NB4 (cell line): Measurements from ENCODE around the gene FGF2.

Experiments
- MYC ChIP-seq: IDR thresholded peaks from 2 replicates; pipeline ENCODE4 v1.6.1; 2011; ENCODE audit warnings: low read depth, low read length
- POLR2A ChIP-seq: IDR thresholded peaks from 2 replicates; pipeline ENCODE4 v1.6.1; 2011; ENCODE audit warnings: mild to moderate bottlenecking; ENCODE audit not compliant: insufficient read length; ENCODE audit errors: extremely low read depth
- TF ChIP-seq, protein P1 (sequence below): IDR thresholded peaks from one replicate; pipeline ENCODE4 v1.5.1; 2012; ENCODE audit warnings: low read depth, low read length
- TF ChIP-seq, protein P2 (sequence below): IDR thresholded peaks from 2 replicates; pipeline ENCODE4 v1.6.1; 2011; ENCODE audit warnings: low read depth, low read length

GRCh38 chr4:122831515-122832196, 5.0 kb downstream of the FGF2 start:
- TF ChIP-seq POLR2A, result no peak
- TF ChIP-seq, protein P1, sequence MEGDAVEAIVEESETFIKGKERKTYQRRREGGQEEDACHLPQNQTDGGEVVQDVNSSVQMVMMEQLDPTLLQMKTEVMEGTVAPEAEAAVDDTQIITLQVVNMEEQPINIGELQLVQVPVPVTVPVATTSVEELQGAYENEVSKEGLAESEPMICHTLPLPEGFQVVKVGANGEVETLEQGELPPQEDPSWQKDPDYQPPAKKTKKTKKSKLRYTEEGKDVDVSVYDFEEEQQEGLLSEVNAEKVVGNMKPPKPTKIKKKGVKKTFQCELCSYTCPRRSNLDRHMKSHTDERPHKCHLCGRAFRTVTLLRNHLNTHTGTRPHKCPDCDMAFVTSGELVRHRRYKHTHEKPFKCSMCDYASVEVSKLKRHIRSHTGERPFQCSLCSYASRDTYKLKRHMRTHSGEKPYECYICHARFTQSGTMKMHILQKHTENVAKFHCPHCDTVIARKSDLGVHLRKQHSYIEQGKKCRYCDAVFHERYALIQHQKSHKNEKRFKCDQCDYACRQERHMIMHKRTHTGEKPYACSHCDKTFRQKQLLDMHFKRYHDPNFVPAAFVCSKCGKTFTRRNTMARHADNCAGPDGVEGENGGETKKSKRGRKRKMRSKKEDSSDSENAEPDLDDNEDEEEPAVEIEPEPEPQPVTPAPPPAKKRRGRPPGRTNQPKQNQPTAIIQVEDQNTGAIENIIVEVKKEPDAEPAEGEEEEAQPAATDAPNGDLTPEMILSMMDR, result no peak
- TF ChIP-seq MYC, result no peak
- TF ChIP-seq, protein P2, sequence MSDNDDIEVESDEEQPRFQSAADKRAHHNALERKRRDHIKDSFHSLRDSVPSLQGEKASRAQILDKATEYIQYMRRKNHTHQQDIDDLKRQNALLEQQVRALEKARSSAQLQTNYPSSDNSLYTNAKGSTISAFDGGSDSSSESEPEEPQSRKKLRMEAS, result no peak
